ENCODE results near the gene SLCO4A1.

The SLCO4A1 gene, protein sequence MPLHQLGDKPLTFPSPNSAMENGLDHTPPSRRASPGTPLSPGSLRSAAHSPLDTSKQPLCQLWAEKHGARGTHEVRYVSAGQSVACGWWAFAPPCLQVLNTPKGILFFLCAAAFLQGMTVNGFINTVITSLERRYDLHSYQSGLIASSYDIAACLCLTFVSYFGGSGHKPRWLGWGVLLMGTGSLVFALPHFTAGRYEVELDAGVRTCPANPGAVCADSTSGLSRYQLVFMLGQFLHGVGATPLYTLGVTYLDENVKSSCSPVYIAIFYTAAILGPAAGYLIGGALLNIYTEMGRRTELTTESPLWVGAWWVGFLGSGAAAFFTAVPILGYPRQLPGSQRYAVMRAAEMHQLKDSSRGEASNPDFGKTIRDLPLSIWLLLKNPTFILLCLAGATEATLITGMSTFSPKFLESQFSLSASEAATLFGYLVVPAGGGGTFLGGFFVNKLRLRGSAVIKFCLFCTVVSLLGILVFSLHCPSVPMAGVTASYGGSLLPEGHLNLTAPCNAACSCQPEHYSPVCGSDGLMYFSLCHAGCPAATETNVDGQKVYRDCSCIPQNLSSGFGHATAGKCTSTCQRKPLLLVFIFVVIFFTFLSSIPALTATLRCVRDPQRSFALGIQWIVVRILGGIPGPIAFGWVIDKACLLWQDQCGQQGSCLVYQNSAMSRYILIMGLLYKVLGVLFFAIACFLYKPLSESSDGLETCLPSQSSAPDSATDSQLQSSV

DNA sequence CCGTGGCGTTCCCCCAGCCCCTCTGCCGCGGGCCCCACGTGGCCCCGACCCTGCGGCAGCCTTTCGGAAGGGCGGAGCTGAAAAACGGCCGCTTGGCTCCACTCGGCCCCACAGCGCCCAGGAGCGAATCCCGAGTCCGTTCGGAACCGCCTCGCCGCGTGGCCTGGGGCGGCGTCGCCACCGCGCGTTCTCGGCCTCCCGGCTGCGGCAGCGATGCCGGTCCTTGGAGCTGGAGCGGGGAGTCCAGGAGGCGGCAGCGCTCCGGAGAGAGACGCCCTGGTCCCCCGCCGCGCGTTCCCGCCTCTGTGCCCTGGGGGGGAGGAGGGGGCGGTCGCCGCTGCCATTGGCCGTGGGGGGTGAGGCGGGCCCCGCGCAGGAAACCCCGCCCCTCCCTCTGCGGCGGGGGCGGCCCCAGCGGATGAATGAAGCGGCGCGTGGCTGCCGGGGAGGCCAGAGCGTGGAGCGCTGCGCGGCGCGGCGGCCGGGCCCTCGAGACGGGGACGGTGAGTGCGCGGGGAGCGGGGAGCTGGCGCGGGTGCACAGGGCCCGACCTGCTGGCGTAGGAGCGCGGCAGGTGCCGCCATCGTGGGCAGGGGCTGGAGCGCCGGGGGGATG is at the start of gene SLCO4A1:
Gene SLCO4A1 (plus strand): TSS at position 453 of the 615 bp plus-strand sequence. CDS start 13,952 bp downstream, outside the sequence.
- peak; percentile 51 for DNase-seq

DNA sequence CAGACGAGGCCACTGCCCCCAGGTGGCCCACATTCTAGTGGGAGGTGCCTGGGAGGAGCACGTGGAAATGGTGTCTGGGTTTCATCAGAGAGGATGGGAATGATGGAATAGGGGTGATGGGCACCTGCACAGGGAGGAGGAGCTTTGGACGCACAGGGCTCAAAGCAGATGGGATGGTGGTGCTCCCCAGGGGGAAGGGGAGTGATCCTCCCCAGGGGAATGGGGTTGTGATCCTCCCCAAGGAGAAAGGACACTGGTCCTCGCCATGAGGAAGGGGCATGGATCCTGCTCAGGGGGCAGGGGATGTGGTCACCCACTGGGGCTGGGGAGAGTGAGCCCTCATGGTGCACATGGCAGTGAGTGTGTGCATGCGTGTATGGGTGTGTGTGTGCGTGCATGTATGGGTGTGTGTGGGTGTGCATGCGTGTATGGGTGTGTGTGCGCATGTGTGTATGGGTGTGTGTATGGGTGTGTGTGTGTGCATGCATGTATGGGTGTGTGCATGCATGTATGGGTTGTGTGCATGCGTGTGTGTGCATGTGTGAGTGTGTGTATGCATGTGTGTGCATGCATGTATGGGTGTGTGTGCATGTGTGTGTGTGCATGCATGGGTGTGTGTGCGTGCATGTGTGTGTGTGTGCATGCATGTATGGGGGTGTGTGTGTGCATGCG is 49.7 kb upstream of the SLCO4A1 start:
- no peak for DNase-seq

DNA sequence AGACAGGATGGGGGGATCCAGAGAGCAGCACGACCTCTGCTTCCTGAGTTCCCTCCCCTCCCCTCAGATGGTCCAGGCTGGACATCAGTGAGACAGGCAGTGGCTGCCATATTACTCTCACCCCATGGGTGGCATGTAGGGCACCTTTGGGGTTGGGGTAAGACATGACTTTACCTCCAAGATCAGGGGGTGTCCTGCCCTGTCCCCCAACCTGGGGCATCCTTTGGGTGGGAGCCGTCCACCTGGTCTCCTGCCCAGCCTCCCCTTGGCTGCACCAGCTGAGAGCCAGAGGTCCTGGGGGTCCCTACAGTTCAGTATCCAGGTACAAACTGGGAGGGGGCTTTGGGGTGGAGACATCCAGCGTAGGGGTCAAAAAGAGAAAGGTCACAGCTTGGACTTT is 48.7 kb upstream of the SLCO4A1 start:
- DNase-seq = no peak

DNA sequence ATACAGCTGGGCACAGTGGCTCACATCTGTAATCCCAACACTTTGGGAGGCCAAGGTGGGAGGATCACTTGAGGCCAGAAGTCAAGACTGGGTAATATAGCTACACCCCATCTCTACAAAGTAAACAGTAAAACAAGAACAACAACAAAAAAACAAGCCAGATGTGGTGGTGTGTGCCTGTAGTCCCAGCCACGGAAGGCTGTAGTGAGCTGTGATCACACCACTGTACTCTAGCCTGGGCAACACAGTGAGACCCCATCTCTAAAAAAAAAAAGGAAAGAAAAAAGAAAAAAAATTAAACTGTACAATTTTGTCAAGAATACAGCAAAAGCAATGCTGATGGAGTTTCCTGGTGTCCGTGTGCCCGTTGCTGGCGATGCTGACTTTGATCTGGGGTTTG is 47.2 kb upstream of the SLCO4A1 start:
- no peak for DNase-seq

DNA sequence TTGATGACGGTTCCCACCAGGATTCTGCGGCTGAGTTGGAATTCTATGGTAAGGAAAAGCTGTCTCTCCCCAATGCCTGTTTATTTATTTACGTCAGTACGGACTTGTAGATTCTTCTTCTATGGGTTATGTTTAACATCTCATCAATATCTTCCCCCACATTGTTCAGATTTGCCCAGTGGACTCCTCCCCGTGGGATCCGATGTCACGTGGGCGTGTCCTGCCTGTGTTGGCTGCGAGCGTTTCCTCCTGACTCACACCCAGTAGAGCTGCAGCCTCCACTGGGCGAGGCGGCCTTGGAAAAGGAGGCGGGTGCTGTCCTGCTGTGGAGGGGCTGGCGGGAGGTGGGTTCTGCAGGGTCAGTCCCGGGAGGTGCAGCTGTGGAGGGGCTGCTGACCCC is 46.8 kb upstream of the SLCO4A1 start:
- DNase-seq = no peak

DNA sequence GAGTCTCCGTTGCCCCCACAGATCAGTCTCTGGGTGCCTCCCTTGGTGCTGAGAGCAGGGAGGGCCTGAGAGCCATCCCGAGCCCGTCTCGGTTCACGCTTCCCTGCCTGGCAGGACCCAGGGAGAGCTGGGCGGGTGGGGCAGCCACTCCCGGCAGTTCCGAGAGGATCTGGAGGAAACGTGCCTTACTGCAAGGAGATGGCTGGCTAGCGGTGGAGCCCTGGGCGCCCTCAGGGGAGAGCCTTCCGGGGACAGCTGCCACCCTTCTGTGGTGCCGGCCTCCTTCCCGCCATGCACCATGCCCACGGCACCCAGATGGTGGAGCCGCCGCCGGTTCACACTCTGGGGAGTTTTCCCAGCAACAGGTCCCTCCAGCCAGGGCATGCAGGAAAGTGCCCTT is 45.8 kb upstream of the SLCO4A1 start:
- no peak for DNase-seq

DNA sequence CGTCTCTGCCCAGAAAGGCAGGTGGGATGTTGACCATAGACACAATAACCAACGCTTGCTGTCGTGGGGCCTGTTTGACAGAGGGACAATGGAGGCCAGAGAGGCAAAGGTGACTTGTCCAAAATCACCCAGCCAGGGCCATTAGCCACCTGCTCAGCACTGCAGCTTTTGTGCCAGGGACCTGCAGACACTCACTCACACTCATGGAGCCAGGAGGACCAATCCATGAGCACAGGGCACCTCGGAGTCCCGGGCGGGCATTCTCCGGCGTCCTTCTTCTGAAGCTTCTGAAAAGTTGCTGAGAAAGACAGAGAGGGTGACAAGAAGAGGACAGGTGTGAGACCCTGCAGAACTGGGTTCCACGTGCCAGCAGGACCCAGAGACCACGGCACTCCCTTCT is 45.4 kb upstream of the SLCO4A1 start:
- DNase-seq = no peak

DNA sequence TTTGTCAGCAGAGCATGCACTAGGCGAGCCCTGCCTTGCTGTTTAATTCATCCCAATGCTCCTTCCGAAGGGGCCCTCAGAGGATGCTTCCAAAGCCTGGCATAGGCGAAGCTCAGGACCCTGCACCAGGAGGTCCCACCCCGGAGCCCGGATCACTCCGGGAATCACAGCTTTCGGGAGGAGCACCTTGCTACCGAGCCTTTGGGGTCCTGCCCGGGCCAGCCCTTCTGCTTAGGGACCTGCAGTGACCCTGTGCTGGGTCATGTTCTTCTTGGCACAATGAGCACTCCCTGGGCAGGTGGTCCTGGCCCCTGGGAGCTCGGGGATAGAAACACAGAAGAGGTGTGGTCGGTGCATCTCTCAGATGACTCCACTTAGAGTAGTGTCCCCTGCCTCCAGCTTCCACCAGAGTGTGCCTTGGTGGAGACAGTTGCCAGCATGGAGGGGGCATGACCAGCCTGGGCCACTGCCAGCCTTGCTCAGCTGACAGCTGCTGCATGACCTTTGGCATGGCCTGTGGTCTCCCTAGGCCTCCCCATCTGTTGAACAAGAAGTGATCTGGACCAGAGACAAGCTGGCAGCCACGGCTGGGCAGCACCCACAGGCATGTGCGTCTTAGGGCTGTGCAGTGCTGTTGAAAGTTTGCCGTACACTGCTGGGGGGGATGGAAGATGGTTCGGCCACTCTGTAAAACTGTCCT is 44.7 kb upstream of the SLCO4A1 start:
- DNase-seq = no peak

DNA sequence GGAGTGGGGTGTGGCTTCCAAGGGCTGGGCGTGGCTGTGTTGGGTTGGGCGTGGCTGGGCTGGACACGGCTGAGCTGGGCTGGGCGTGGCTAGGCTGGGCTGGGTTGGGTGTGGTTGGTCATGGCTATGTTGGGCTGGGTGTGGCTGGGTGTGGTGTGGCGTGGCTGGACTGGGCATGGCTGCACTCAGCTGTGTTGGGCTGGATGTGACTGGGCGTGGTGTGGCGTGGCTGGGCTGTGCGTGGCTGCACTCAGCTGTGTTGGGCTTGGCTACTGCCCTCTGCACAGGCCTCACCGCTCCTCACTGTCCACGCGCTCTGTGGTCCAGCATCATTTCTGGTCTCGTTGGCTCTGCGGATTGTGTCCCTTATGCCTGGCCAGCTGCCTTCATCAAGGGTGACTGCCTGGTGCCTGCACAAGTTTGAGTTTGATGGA is 43.5 kb upstream of the SLCO4A1 start:
- DNase-seq = no peak

DNA sequence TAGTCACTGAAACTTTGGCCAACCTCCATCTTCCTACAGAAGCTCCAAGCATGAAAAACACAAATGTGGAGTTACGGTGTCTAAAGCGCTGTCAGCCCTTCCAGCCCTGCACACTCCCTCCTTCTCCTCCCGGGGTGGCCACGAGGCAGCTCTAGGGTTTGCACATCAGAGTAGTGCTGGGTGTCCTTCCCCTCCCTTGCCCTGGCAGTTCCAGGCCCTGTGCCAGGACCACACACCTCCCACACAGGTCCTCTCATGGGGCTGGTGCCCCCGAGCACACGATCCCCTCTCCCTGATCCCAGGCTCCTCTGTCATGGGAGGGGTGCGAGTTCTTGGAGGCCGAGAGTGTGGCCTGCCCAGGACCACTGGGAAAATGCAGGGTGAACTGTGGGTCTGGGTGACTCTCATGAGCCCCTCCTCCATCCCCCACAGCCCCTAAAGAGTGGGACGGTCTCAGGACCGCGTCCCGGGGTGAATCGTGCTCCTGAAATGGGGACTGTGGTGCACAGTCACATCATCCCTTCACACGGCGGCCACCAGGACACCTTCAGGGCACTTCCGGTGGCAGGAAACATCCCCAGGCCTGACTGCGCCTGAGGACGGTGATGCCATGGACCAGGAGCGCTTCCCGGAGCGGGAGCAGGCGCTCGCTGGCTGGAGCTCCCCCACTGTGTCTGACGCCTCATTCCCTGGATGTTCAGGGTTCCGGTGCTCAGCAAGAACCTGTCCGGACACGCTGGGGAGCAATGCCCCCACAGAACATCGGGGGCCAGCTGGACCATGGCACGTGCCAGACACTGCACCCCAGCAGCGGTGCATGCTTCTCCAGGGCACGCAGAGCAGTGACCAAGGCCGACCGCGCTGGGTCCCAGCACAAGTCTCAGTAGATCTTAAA is 42.8 kb upstream of the SLCO4A1 start:
- no peak for DNase-seq

DNA sequence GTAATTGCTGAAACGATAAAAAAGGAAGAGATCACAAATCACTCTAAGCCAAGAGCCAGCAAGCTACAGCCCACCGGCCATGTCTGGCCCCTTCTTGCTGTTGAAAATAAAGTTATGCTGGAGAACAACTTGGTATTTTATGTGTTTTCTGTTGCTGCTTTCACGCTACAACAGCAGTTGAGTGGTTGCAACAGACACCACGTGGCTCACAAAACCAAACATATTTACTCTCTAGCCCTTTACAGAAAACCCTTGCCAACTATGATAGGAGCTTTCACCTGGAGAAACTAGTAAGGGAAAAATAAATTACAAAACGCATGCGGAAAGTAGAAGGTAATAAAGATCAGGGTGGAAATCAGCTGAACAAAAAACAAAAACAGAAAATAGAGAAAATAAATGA is 41.1 kb upstream of the SLCO4A1 start:
- DNase-seq = no peak

DNA sequence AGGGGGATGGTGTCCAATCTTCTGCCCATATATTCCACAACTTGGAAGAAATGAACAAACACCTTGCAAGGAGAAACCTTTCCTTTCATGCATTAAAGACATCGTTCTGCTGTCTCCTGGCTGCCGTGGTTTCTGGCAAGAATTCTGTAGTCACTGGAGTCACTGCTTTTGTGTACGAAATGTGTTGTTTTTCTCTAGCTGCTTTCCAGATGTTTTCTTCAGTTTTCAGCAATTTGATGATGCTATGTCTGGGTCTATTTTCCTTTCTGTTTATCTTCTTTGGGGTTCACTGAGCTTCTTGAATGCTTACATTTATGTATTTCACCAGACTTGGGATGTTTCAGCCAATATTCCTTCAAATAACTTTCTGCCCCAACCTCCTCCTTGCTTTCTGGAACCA is 40.6 kb upstream of the SLCO4A1 start:
- no peak for DNase-seq

DNA sequence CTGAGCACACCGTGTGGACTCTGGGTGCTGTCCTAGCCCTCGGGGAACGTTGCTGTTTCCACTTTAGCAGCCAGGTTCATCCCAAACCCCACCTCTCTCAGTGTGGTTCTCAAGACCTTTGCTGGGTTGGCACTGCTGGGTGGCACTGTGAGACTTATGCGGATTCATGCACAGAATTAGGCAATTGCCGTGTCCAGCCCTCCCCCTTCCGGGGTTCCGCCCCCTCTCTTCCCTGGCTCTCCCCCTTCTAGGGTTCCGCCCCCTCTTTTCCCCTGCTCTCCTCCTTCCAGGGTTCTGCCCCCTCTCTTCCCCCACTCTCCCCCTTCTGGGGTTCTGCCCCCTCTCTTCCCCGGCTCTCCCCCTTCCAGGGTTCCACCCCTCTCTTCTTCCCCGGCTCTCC is 39.8 kb upstream of the SLCO4A1 start:
- no peak for DNase-seq

DNA sequence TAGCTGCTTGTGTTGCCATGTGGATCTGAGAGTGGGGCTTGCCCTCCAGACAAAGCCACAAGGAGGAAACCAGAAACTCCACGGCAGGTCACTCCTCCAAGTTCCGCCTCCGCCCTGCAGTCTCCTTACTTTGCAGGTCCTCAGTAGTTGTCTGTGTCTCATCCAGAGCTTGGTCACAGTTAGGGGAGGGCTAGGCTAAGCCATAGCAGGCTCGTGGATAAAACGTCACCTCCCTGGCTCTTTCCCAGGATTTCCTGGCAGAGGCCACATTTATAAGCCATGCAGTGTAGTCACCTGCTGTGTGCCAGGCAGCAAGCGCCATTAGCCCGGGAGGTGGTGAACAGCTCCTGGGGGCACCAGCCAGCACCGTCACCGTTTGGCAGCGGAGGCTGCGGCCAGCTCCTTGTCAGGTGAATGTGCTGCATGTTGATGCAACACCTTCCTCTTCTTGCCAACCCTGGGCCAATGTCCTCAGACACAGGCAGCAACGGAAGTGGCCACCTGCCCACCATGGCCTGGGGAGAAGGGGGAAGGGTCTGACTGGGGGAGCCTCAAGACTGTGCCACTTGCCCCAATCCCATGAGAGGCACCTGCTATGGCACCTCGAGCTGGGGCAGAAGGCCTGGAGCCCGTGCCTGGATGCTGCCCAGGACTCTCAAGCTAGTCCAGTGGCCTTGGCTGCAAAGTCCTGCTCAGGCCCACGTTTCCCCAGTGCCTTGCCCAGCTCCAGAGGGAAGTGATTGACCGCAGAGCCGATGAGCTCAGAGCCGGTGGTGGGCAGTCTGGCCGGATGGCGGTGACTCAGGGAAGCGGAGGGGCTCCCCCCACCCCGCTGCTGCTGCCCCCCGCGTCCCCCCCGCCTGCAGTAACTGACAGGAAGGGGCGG is 39.0 kb upstream of the SLCO4A1 start:
- DNase-seq = no peak

DNA sequence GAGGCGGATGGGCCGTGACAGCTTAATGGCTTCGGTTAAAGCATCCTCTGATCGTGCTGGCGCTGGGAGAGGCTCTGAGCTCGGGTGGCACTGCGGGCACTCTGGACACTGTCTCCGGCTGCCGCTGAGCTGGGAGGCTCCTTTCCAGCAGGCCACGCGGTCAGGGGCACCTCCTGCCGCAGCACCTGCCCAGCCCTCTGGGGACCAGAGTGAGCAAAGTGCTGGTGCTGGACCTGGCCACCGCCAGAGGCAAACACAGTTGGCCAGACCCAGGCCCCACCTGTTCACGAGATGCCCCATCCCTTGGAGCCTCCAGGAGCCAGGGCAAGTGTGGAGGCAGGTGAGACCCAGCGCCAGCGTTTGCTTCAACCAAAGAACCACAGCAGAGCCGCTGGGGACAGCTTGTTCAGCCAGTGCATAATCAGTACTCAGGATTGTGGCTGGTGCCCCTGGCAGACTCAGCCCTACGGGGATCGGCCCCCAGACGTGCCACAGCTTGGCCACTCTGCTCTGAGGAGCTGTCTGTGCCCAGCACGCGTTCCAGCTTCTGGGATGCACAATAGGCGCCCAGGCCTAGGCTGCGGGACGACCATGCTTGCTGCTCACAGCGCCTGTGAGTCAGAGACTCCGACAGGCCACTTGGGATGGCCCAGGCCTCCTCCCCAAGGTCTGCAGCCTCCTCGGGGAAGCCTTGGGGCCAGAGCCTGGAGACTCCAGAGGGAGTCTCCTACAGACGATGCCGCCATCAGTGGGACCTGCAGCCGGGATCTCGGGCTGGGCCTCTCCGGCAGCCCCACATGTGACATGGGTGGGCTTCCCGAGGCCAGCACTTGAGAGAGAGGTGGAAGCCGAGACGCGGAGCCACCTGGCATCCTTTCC is 38.2 kb upstream of the SLCO4A1 start:
- DNase-seq = no peak

DNA sequence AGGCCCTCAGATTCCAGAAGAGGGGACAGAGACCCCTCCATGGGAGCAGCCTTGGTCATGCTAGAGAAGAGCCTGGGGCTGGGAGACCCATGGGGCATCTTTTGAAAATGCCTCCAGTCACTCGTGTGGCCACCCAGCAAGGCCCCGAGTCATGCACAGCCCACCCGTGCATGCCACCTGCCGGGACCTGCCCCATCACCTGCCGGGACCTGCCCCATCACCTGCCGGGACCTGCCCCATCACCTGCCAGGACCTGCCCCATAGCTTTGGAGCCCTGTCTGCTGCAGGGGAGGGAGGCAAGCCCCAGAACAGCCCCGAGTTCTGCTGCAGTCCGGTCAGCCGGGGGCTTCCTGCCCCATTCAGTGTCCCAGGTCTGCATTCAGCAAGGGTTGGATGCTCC is 37.5 kb upstream of the SLCO4A1 start:
- DNase-seq = no peak

DNA sequence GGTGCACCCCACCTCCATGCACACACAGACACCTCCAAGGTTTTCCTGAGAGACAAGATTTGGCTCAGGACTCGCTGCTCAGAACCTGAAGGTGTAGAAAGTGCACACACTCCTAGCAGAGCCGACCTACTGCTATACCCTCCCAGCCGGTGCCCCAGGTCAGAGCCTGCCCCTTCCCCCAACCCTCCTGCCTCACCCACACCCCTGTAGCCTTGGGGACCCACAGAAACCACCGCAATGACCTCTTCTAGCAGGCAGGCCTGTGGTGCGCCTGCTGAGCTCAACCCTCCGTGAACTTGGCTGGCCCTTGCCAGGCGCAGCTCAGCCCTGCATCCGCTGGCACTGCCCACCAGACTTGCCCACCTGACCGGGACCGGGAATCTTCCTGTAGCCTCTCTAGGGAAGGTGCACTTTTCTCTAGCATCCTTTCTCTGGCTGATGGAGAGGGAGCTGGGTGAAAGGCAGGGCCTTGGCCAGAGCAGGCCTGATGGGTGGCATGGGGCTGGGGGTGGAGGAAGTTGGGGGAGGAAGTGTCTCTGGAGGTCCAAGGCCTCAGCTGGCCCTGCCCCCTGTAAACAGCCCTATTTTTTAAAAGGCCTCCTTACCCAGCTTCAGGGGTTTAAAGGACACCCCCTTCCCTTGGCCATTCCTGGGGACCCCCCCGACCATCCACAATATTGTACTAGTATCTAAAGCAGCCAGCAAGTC is 36.9 kb upstream of the SLCO4A1 start:
- DNase-seq = no peak

DNA sequence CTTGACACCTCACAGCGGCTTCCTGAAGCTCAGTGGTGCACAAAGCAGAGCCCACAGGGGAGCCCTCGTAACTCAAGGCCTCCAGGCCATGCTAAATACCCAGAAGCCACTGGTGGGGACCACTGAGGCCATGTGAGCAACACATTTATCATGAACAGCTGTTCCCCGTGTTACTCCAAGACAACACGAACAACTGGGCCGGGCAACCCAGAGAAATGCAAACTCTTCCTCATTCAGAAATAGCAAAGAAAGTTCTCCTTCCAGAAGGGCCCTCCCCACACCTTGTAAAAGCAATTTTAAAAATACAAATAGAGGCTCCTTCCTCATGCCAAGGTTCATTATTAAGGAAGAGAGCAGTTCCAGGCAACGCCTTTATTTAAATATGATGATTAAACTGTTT is 36.3 kb upstream of the SLCO4A1 start:
- DNase-seq = no peak

All from DMS 273 treated with DMSO at 0.1 percent for 48 hours (cell line).